CD4-positive, alpha-beta memory T cell (primary cell): ENCODE measurements around the gene BCAM. TPM values are rescaled to one million over a fixed set of nuclear protein-coding genes. Genes with fewer than 3 reads are reported as not detected.
"Not testable (repeated sequence)": the region's sequence is repeated elsewhere in the genome, so short reads cannot be mapped to it uniquely, and the experiment has no call there.

Experiments
- CTCF ChIA-PET: fragments of 350-600 bp; sonication (Branson Sonifier 250); formaldehyde crosslinking; loops from one replicate; lab custom pipeline; 2021; ENCODE audit warnings: inconsistent platforms; ENCODE audit not compliant: partially characterized antibody; lab: Charles Lee
- POLR2A ChIA-PET: fragments of 350-600 bp; sonication (Branson Sonifier 250); formaldehyde crosslinking; loops from one replicate; lab custom pipeline; 2021; ENCODE audit not compliant: partially characterized antibody; lab: Charles Lee
- DNase-seq, 5 donors: peaks; one replicate each; pipeline versions ENCODE4 v3.0.0 to v3.0.0-alpha.2; 2020 to 2022; ENCODE audit warnings: mixed read lengths in 1 of 5
- H3K27ac ChIP-seq: one replicate; pipeline ENCODE4 v1.7.0; 2013; ENCODE audit warnings: low read depth, low read length
- H3K27me3 ChIP-seq: 2 replicates; pipeline ENCODE4 v1.7.0; 2013; ENCODE audit warnings: mild to moderate bottlenecking, low read length, moderate library complexity; ENCODE audit not compliant: insufficient read depth
- H3K36me3 ChIP-seq: 2 replicates; pipeline ENCODE4 v1.7.0; 2013; ENCODE audit warnings: mild to moderate bottlenecking, low read length, moderate library complexity; ENCODE audit not compliant: insufficient read depth
- H3K4me1 ChIP-seq: 2 replicates; pipeline ENCODE4 v1.7.0; 2013; ENCODE audit warnings: mild to moderate bottlenecking, low read length, moderate library complexity; ENCODE audit not compliant: insufficient read depth
- H3K4me3 ChIP-seq, 2 donors: one replicate each; pipeline ENCODE4 v1.7.0; 2013; ENCODE audit warnings: low read length in 2 of 2, mild to moderate bottlenecking in 1 of 2
- H3K9me3 ChIP-seq, 2 donors: one replicate each; pipeline ENCODE4 v1.7.0; 2013; ENCODE audit warnings: low read length in 2 of 2, control low read depth in 1 of 2; ENCODE audit not compliant: control insufficient read depth in 1 of 2
- H3K27ac Mint-ChIP-seq, 7 donors: one replicate each; pipeline ENCODE4 v1.8.0; 2020 to 2021; ENCODE audit warnings: mixed read lengths in 7 of 7, mild to moderate bottlenecking in 6 of 7, inconsistent platforms in 3 of 7, moderate library complexity in 3 of 7
- H3K27me3 Mint-ChIP-seq, 2 donors: one replicate each; pipeline ENCODE4 v1.8.0; 2020 to 2021; ENCODE audit warnings: mixed read lengths in 2 of 2
- H3K36me3 Mint-ChIP-seq, 2 donors: one replicate each; pipeline ENCODE4 v1.8.0; 2020 to 2021; ENCODE audit warnings: mixed read lengths in 2 of 2, inconsistent platforms in 1 of 2, mild to moderate bottlenecking in 1 of 2
- H3K4me1 Mint-ChIP-seq, 4 donors: one replicate each; pipeline ENCODE4 v1.8.0; 2020 to 2021; ENCODE audit warnings: mixed read lengths in 4 of 4, mild to moderate bottlenecking in 1 of 4
- H3K4me3 Mint-ChIP-seq, 8 donors: one replicate each; pipeline ENCODE4 v1.8.0; 2020 to 2021; ENCODE audit warnings: mixed read lengths in 8 of 8, mild to moderate bottlenecking in 7 of 8, moderate library complexity in 6 of 8, inconsistent platforms in 3 of 8
- H3K9me3 Mint-ChIP-seq, 8 donors: one replicate each; pipeline ENCODE4 v1.8.0; 2020 to 2021; ENCODE audit warnings: mixed read lengths in 8 of 8, mild to moderate bottlenecking in 5 of 8, inconsistent platforms in 3 of 8, moderate library complexity in 1 of 8
- intact Hi-C: fragments of 100-400 bp; cut with micrococcal nuclease; formaldehyde crosslinking; loops from one replicate; pipeline ENCODE4 v1.15.1; 2023
- polyA plus RNA-seq, 2 donors: library from polyadenylated mRNA; unstranded; fragments of 300-500 nt; fragmentation: Illumina TruSeq; gene quantifications; one replicate each; pipeline ENCODE4 v1.2.3, GENCODE V29; 2021
- total RNA-seq, 2 experiments: library from RNA; stranded (reverse); gene quantifications; one replicate each; pipeline ENCODE4 v1.2.3, GENCODE V29; 2021

The BCAM gene
- total and polyA plus RNA-seq, 4 experiments from 2014 or later: not detected

- H3K4me1 ChIP-seq: peaks cover 23% of the 10 kb centered on the region
- peak; percentile 95 to 99 (median 97) for DNase-seq
- ChIA-PET CTCF (interaction anchor here (0.6 to 17.0 kb wide), 16 partner anchors 8 to 159 kb away, joined by 3 to 545 read pairs (median 8); no protein-coding TSS in a partner anchor), POLR2A (interaction anchor here (0.8 to 4.5 kb wide), 8 partner anchors 17 to 81 kb away, joined by 3 to 71 read pairs (median 4); no protein-coding TSS in a partner anchor)
- no peaks in the 10 kb centered on the region for H3K36me3 ChIP-seq
- intact Hi-C loops: loop anchor here (1.0 kb wide), 6 partner anchors 17 to 116 kb away; no protein-coding TSS in a partner anchor
- no peak overlapping the region for H3K27ac ChIP-seq
- H3K27me3 ChIP-seq: no peaks in the 10 kb centered on the region
- no peaks in the 10 kb centered on the region for H3K9me3 ChIP-seq
- no peak overlapping the region for H3K4me3 ChIP-seq
- H3K4me1 Mint-ChIP-seq: peaks cover 16 to 32% (median 28%) of the 10 kb centered on the region in 4 donors
- peak overlapping the region; percentile 79 to 97 (median 93) for H3K27ac Mint-ChIP-seq
- H3K36me3 Mint-ChIP-seq: no peaks in the 10 kb centered on the region
- H3K4me3 Mint-ChIP-seq: peak overlapping the region; percentile 49 to 79 (median 70)
- no peaks in the 10 kb centered on the region for H3K27me3 Mint-ChIP-seq
- peaks cover 0 to 2% (median 0%) of the 10 kb centered on the region in 8 donors for H3K9me3 Mint-ChIP-seq
These were observed 38.2 kb upstream of the BCAM start for GRCh38 chr19:44770550-44771257.

- H3K27ac ChIP-seq, H3K9me3 Mint-ChIP-seq, DNase-seq, H3K9me3 ChIP-seq, H3K4me3 Mint-ChIP-seq, intact Hi-C loops, H3K27me3 Mint-ChIP-seq, H3K27ac Mint-ChIP-seq, H3K27me3 ChIP-seq, H3K36me3 ChIP-seq, H3K4me3 ChIP-seq, H3K36me3 Mint-ChIP-seq: not testable (repeated sequence)
- CTCF ChIA-PET: interaction anchor here (1.3 to 17.0 kb wide), 8 partner anchors 12 to 116 kb away, joined by 3 to 545 read pairs (median 20); no protein-coding TSS in a partner anchor
- POLR2A ChIA-PET: interaction anchor here (4.5 kb wide), 1 partner anchor 49 kb away, joined by 71 read pairs; no protein-coding TSS in a partner anchor
- H3K4me1 ChIP-seq: peaks cover 23% of the 10 kb centered on the region
- H3K4me1 Mint-ChIP-seq: peaks cover 16 to 31% (median 28%) of the 10 kb centered on the region in 4 donors
These were observed 36.8 kb upstream of the BCAM start for GRCh38 chr19:44772144-44772543.

- Mint-ChIP-seq H3K4me1 (peaks cover 10 to 23% (median 20%) of the 10 kb centered on the region in 4 donors), H3K27me3 (no peaks in the 10 kb centered on the region), H3K9me3 (peaks cover 0 to 2% (median 0%) of the 10 kb centered on the region in 8 donors), H3K27ac (no peak overlapping the region), H3K36me3 (no peaks in the 10 kb centered on the region), H3K4me3 (no peak overlapping the region)
- intact Hi-C loops: no loop called here
- H3K9me3 ChIP-seq: no peaks in the 10 kb centered on the region
- H3K27ac ChIP-seq: no peak overlapping the region
- H3K4me3 ChIP-seq: no peak overlapping the region
- H3K36me3 ChIP-seq: no peaks in the 10 kb centered on the region
- POLR2A ChIA-PET: interaction anchor here (4.5 kb wide), 1 partner anchor 50 kb away, joined by 71 read pairs; no protein-coding TSS in a partner anchor
- H3K27me3 ChIP-seq: no peaks in the 10 kb centered on the region
- no peak for DNase-seq
- CTCF ChIA-PET: interaction anchor here (1.7 to 17.0 kb wide), 5 partner anchors 11 to 117 kb away, joined by 4 to 545 read pairs (median 26); no protein-coding TSS in a partner anchor
- peaks cover 18% of the 10 kb centered on the region for H3K4me1 ChIP-seq
These were observed 35.9 kb upstream of the BCAM start for GRCh38 chr19:44772959-44773358.

DNA sequence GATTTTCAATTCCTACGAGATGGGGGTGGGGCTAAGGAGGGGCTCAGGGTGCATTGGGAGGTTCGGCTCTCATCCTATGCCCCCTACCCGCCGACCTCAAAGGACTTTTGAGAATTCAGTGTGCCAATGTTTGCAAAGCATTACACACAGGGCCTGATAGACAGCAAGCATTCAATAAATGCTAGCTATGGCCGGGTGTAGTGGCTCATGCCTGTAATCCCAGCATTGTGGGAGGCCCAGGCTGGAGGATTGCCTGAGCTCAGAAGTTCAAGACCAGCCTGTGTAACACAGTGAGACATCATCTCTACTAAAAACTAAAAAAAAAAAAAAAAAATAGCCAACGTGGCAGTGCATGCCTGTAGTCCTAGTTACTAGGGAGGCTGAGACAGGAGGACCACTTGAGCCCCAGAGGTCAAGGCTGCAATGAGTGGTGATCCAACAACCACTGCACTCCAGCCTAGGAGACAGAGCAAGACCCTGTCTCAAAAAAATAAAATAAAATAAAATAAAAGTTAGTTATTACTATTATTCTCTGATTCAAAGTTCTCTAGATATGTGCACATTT is 33.1 kb upstream of the BCAM start:
- H3K4me1 ChIP-seq: peaks cover 3% of the 10 kb centered on the region
- peaks cover 2 to 3% (median 3%) of the 10 kb centered on the region in 4 donors for H3K4me1 Mint-ChIP-seq
- intact Hi-C loops: no loop called here
- H3K4me3 Mint-ChIP-seq: no peak overlapping the region
- H3K36me3 ChIP-seq: no peaks in the 10 kb centered on the region
- ChIA-PET POLR2A (no interaction called here), CTCF (interaction anchor here (0.7 to 17.0 kb wide), 3 partner anchors 9 to 49 kb away, joined by 3 to 545 read pairs (median 26); no protein-coding TSS in a partner anchor)
- H3K27me3 Mint-ChIP-seq: peaks cover 0 to 3% of the 10 kb centered on the region in 2 donors
- no peaks in the 10 kb centered on the region for H3K27me3 ChIP-seq
- H3K9me3 ChIP-seq: no peaks in the 10 kb centered on the region
- no peak for DNase-seq
- H3K27ac Mint-ChIP-seq: no peak overlapping the region
- no peak overlapping the region for H3K27ac ChIP-seq
- no peaks in the 10 kb centered on the region for H3K36me3 Mint-ChIP-seq
- H3K4me3 ChIP-seq: no peak overlapping the region
- no peaks in the 10 kb centered on the region for H3K9me3 Mint-ChIP-seq

GRCh38 chr19:44776402-44777096 is 32.4 kb upstream of the BCAM start:
- intact Hi-C loops: no loop called here
- no peaks in the 10 kb centered on the region for H3K9me3 Mint-ChIP-seq
- no peaks in the 10 kb centered on the region for H3K36me3 Mint-ChIP-seq
- Histone ChIP-seq H3K9me3 (no peaks in the 10 kb centered on the region), H3K27me3 (no peaks in the 10 kb centered on the region), H3K36me3 (no peaks in the 10 kb centered on the region), H3K4me3 (no peak overlapping the region), H3K27ac (no peak overlapping the region), H3K4me1 (no peaks in the 10 kb centered on the region)
- POLR2A ChIA-PET: no interaction called here
- H3K4me1 Mint-ChIP-seq: peaks cover 0 to 2% (median 0%) of the 10 kb centered on the region in 4 donors
- H3K27me3 Mint-ChIP-seq: peaks cover 0 to 3% of the 10 kb centered on the region in 2 donors
- no peak overlapping the region for H3K4me3 Mint-ChIP-seq
- no peak for DNase-seq
- H3K27ac Mint-ChIP-seq: no peak overlapping the region
- CTCF ChIA-PET: interaction anchor here (0.7 to 17.0 kb wide), 3 partner anchors 17 to 86 kb away, joined by 3 to 545 read pairs (median 3); no protein-coding TSS in a partner anchor

GRCh38 chr19:44777715-44778347 is 31.1 kb upstream of the BCAM start, which contains the start of gene CBLC:
Gene CBLC, plus strand, starts transcription at chr19:44777890. Its CDS starts 42 bp downstream, at chr19:44777932.
- no peaks in the 10 kb centered on the region for H3K4me1 Mint-ChIP-seq
- Histone ChIP-seq H3K27me3 (no peaks in the 10 kb centered on the region), H3K27ac (no peak within 1 kb of the TSS), H3K9me3 (no peaks in the 10 kb centered on the region), H3K36me3 (no peaks in the 10 kb centered on the region), H3K4me3 (no peak within 1 kb of the TSS), H3K4me1 (no peaks in the 10 kb centered on the region)
- no peak within 1 kb of the TSS for H3K27ac Mint-ChIP-seq
- no peak for DNase-seq
- intact Hi-C loops: no loop called here
- H3K27me3 Mint-ChIP-seq: peaks cover 0 to 3% of the 10 kb centered on the region in 2 donors
- POLR2A ChIA-PET: no interaction called here
- H3K4me3 Mint-ChIP-seq: no peak within 1 kb of the TSS
- CTCF ChIA-PET: no interaction called here
- H3K9me3 Mint-ChIP-seq: no peaks in the 10 kb centered on the region
- H3K36me3 Mint-ChIP-seq: no peaks in the 10 kb centered on the region
